K562 (cell line): ENCODE measurements around the gene ZBTB2. TPM values are rescaled to one million over a fixed set of nuclear protein-coding genes. Genes with fewer than 3 reads are reported as not detected.

Source experiments
- ATAC-seq: fragments of 200-7000 bp; cut with Tn5 transposase; 3 replicates; pipeline ENCODE4 v1.9.1; 2020; ENCODE audit warnings: moderate library complexity
- BruUV-seq: library from RNA; stranded (reverse); fragments of 400-500 nt; replicated peaks from 2 replicates; lab custom pipeline; 2021; lab: Mats Ljungman, UMichigan
- CTCF ChIA-PET: fragments of 300-600 bp; formaldehyde crosslinking; extraction: SDS; loops from one replicate; lab custom pipeline; 2021; ENCODE audit warnings: low intra/inter-chr PET ratio; lab: Yijun Ruan, JAX
- POLR2A ChIA-PET: fragments of 300-600, 350-650 bp; sonication (Branson Sonifier 250); formaldehyde crosslinking; extraction: SDS; loops from one replicate; lab custom pipeline; 2021; ENCODE audit warnings: antibody characterized with exemption, inconsistent platforms; lab: Yijun Ruan, JAX
- DNase-seq, 4 experiments: peaks; one replicate each; pipeline versions ENCODE4 v3.0.0 to v3.0.0-alpha.2; 2011 to 2018; ENCODE audit warnings: low spot score in 3 of 4, mixed read lengths in 3 of 4; ENCODE audit errors: extremely low read depth in 1 of 4
- FAIRE-seq: peaks from 2 replicates; lab custom pipeline; 2011; peaks lifted over from hg19 to GRCh38; lab: Jason Lieb, UNC
- H2AFZ ChIP-seq: 2 replicates; pipeline ENCODE4 v1.6.0; 2011; ENCODE audit warnings: low read depth, low read length, control low read depth, inconsistent platforms
- H3K27ac ChIP-seq: fragments of 200-600 bp; 3 replicates; pipeline ENCODE4 v1.8.0; 2011; ENCODE audit warnings: low read depth, mild to moderate bottlenecking, control low read depth, inconsistent platforms, low read length, moderate library complexity, mixed read lengths; ENCODE audit errors: extremely low read depth
- H3K27me3 ChIP-seq, 2 experiments: fragments of 300-600 bp in 1 of 2; 2 replicates in 1 of 2; 3 replicates in 1 of 2; pipeline versions ENCODE4 v1.6.0 to v1.8.0; 2011; ENCODE audit warnings: inconsistent platforms in 2 of 2, low read length in 2 of 2, mild to moderate bottlenecking in 1 of 2, mixed read lengths in 1 of 2, moderate library complexity in 1 of 2; ENCODE audit not compliant: control insufficient read depth in 2 of 2, insufficient read depth in 2 of 2
- H3K36me3 ChIP-seq: fragments of 300-600 bp; 3 replicates; pipeline ENCODE4 v1.8.0; 2011; ENCODE audit warnings: mild to moderate bottlenecking, low read length, inconsistent platforms; ENCODE audit not compliant: control insufficient read depth, insufficient read depth
- H3K4me1 ChIP-seq, 2 experiments: fragments of 200-600 bp in 1 of 2; replicated peaks in 1 of 2; 2 replicates in 1 of 2; 3 replicates in 1 of 2; pipeline versions ENCODE4 v1.5.1 to v1.8.0; 2011; ENCODE audit warnings: inconsistent platforms in 2 of 2, low read length in 2 of 2, mild to moderate bottlenecking in 1 of 2, mixed read lengths in 1 of 2, moderate library complexity in 1 of 2; ENCODE audit not compliant: control insufficient read depth in 2 of 2, insufficient read depth in 2 of 2
- H3K4me2 ChIP-seq: 2 replicates; pipeline ENCODE4 v1.6.1; 2011; ENCODE audit warnings: low read length, control low read depth, inconsistent platforms, mixed read lengths; ENCODE audit not compliant: insufficient read depth
- H3K4me3 ChIP-seq: fragments of 200-600 bp; sonication (generic), shearing (Covaris generic); 2 replicates; pipeline ENCODE4 v1.5.1; 2016; ENCODE audit warnings: control low read depth, inconsistent platforms
- H3K79me2 ChIP-seq: fragments of 200-600 bp; 3 replicates; pipeline ENCODE4 v1.8.0; 2011; ENCODE audit warnings: low read length, inconsistent platforms; ENCODE audit not compliant: control insufficient read depth, insufficient read depth
- H3K9ac ChIP-seq, 2 experiments: 2 replicates each; pipeline versions ENCODE4 v1.6.0 to v1.6.1; 2011; ENCODE audit warnings: low read depth in 2 of 2, low read length in 2 of 2, control low read depth in 1 of 2, inconsistent platforms in 1 of 2, mild to moderate bottlenecking in 1 of 2, mixed read lengths in 1 of 2; ENCODE audit not compliant: insufficient read depth in 1 of 2
- H3K9me1 ChIP-seq: one replicate; pipeline ENCODE4 v1.6.0; 2011; ENCODE audit warnings: inconsistent platforms, mild to moderate bottlenecking, low read length, moderate library complexity; ENCODE audit not compliant: control insufficient read depth, insufficient read depth
- H3K9me3 ChIP-seq: replicated peaks from 2 replicates; pipeline ENCODE4 v1.5.1; 2011; ENCODE audit warnings: low read depth, low read length, inconsistent platforms; ENCODE audit not compliant: control insufficient read depth, insufficient read depth
- H4K20me1 ChIP-seq: replicated peaks from 2 replicates; pipeline ENCODE4 v1.6.1; 2011; ENCODE audit warnings: low read length, inconsistent platforms, mixed read lengths; ENCODE audit not compliant: control insufficient read depth, insufficient read depth
- C11orf30 ChIP-seq: fragments of 450-650 bp; IDR thresholded peaks from 2 replicates; pipeline ENCODE4 v1.6.1; 2016; ENCODE audit warnings: low read depth, mild to moderate bottlenecking
- FIP1L1 ChIP-seq: fragments of 200-400 bp; formaldehyde crosslinking; IDR thresholded peaks from 2 replicates; pipeline ENCODE4 v1.6.1; 2018; ENCODE audit warnings: mild to moderate bottlenecking, low read depth, low read length; ENCODE audit not compliant: poor library complexity, severe bottlenecking
- KDM1A ChIP-seq, 2 experiments: fragments of 450-650 bp; IDR thresholded peaks; 2 replicates each; pipeline ENCODE4 v1.6.1; 2016; ENCODE audit warnings: mild to moderate bottlenecking in 2 of 2
- MAFG ChIP-seq: fragments of 450-650 bp; conservative IDR thresholded peaks from 2 replicates; pipeline ENCODE4 v1.6.1; 2016; ENCODE audit warnings: missing genetic modification characterization, missing compliant biosample characterization
- NR2F6 ChIP-seq: fragments of 450-650 bp; formaldehyde crosslinking; IDR thresholded peaks from 2 replicates; pipeline ENCODE4 v1.4.0; 2020; ENCODE audit warnings: mild to moderate bottlenecking
- PHTF2 ChIP-seq: fragments of 250-450 bp; sonication (Bioruptor Pico); IDR thresholded peaks from 2 replicates; pipeline ENCODE4 v1.5.0; 2021; ENCODE audit warnings: mild to moderate bottlenecking
- PTBP1 ChIP-seq: fragments of 200-400 bp; formaldehyde crosslinking; IDR thresholded peaks from 2 replicates; pipeline ENCODE4 v1.6.1; 2017; ENCODE audit warnings: low read depth, low read length
- SMAD1 ChIP-seq: fragments of 150-350 bp; IDR thresholded peaks from 2 replicates; pipeline ENCODE4 v1.6.1; 2014; ENCODE audit warnings: low read length, low read depth; ENCODE audit not compliant: partially characterized antibody
- ZNF316 ChIP-seq: fragments of 450-650 bp; IDR thresholded peaks from 2 replicates; pipeline ENCODE4 v1.6.1; 2016
- WGBS: fragments of 100-300 bp; shearing (Covaris generic); methylation state at CpG from one replicate; pipeline ENCODE4 v1.1.6; 2016; ENCODE audit warnings: low coverage, mixed read lengths; ENCODE audit not compliant: insufficient coverage; ENCODE audit errors: missing lambda C conversion rate; 5-methylcytosine and 5-hydroxymethylcytosine counted together
- in situ Hi-C: fragments of 300-500 bp; cut with MboI; formaldehyde crosslinking; loops from 4 replicates; pipeline ENCODE4 v1.15.0; 2018; ENCODE audit warnings: inconsistent platforms, mixed read lengths
- intact Hi-C: fragments of 100-400 bp; cut with micrococcal nuclease; formaldehyde crosslinking; loops from 2 replicates; pipeline ENCODE4 v1.14.2; 2022
- polyA plus RNA-seq, 8 experiments: library from polyadenylated mRNA; depleted of rRNA in 4 of 8; stranded (reverse) in 5 of 8; unstranded in 3 of 8; fragments of >200 nt; fragmentation: Nextera tagmentation in 2 of 8; fragmentation: Illumina TruSeq in 1 of 8; extraction: Ambion mirVana in 2 of 8; extraction: Trizol in 1 of 8; gene quantifications; 2 replicates each; pipeline versions ENCODE4 v1.2.1 to v1.2.3, GENCODE V29; 2011 to 2014; ENCODE audit warnings: inconsistent platforms in 1 of 8, missing spikeins in 1 of 8
- total RNA-seq, 7 experiments: library from RNA; depleted of rRNA in 6 of 7; stranded (reverse); fragments of >200 nt in 6 of 7; fragmentation: Illumina TruSeq in 2 of 7; extraction: Trizol in 2 of 7; gene quantifications; 2 replicates each; pipeline versions ENCODE4 v1.2.1 to v1.2.3, GENCODE V29; 2011 to 2021; ENCODE audit warnings: low replicate concordance in 1 of 7
- TF ChIP-seq, protein P1 (sequence below): fragments of 450-650 bp; IDR thresholded peaks from 2 replicates; pipeline ENCODE4 v1.6.1; 2016; ENCODE audit warnings: mild to moderate bottlenecking

ZBTB2 gene
- total and polyA plus RNA-seq, 9 of the 15 experiments (the other 6 are each of a cell fraction or from before 2014, with no cell fraction given) = 5.1 to 26.2 (median 16.4) TPM

DNA sequence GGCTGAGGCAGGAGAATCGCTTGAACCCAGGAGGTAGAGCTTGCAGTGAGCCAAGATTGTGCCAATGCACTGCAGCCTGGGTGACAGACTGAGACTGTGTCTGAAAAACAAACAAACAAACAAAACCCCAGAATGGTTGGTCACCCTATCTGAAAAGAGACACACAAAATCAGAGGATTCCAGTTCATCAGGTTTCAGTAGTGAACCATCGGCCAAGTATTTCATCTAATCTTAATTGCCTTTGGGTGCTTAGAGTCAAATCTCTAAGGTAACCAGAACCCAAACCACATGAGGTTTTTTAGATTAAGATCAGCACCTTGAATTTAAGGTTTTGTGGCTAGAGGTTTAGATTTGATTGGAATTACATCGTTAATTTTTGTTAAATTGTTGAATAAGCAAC is 8.3 kb upstream of the ZBTB2 start:
- H3K4me1 ChIP-seq = peaks cover 0 to 5% of the 10 kb centered on the region in 2 experiments; a peak in 1 of 5 replicates
- FAIRE-seq (no peak), DNase-seq (no peak), ATAC-seq (no peak)
- in situ Hi-C loops = loop anchor here (25.0 kb wide), 1 partner anchor 1588 kb away; the partner anchor contains the start of gene FBXO5
- H3K27me3 ChIP-seq = no peaks in the 10 kb centered on the region
- H3K9ac ChIP-seq = no peak overlapping the region
- CTCF ChIA-PET = no interaction called here
- no peaks in the 10 kb centered on the region for H3K9me3 ChIP-seq
- H3K9me1 ChIP-seq = peaks cover 5% of the 10 kb centered on the region
- H3K27ac ChIP-seq = no peak overlapping the region
- intact Hi-C loops = no loop called here
- no peaks in the 10 kb centered on the region; the same call in 1 of the 2 replicates for H4K20me1 ChIP-seq
- WGBS = 46% methylated on average over 3 of the region's 3 CpGs
- TF ChIP-seq ZNF316 (peak; percentile 40; the same call in 1 of the 2 replicates), PTBP1 (no peak), KDM1A (IDR thresholded peaks at IDR 0.05) (peak; percentile 56 to 65; a peak in 3 of 4 replicates)
- POLR2A ChIA-PET = interaction anchor here (0.6 to 1.4 kb wide), 3 partner anchors 10 to 52 kb away, joined by 3 to 9 read pairs (median 3); no protein-coding TSS in a partner anchor
- no peak overlapping the region for H3K4me2 ChIP-seq
- no peak overlapping the region for H3K4me3 ChIP-seq
- peaks cover 90% of the 10 kb centered on the region for H3K79me2 ChIP-seq
- H2AFZ ChIP-seq = no peak overlapping the region
- H3K36me3 ChIP-seq = peaks cover 72% of the 10 kb centered on the region
- no TSS peak for BruUV-seq

DNA sequence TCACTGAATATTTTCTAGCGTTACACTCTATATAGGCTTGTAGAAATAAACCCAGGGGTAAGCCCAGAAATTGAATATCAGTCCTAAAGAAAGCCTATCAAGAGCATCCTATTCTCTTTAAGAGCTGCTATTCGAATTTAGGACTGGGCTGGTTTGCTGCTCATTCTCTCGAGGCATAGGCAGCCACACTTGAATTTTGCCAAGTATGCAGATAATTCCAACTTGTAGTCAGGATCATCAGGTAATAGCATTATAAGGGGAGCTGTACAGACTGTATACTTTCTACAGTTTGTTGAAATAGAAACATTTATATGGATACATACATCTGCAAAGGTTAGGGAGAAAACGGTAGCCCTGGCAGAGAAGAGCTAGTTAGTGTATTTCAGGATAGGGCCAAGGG is 2.1 kb upstream of the ZBTB2 start:
- peaks cover 15% of the 10 kb centered on the region; the same call in 1 of the 2 replicates for H4K20me1 ChIP-seq
- intact Hi-C loops = loop anchor here (5.0 kb wide), 2 partner anchors 1589 to 1609 kb away; partner anchors contain the start of genes FBXO5 and MTRF1L
- H3K9ac ChIP-seq = peak overlapping the region in 1 of 2 experiments; percentile 70; a peak in 3 of 4 replicates
- H3K4me2 ChIP-seq = no peak overlapping the region
- CTCF ChIA-PET = no interaction called here
- no peaks in the 10 kb centered on the region for H3K27me3 ChIP-seq
- DNase-seq = no peak
- H3K4me1 ChIP-seq = peaks cover 10 to 22% of the 10 kb centered on the region in 2 experiments; a peak in 4 of 5 replicates
- H3K4me3 ChIP-seq = no peak overlapping the region; the same call in 1 of the 2 replicates
- H3K79me2 ChIP-seq = peaks cover 86% of the 10 kb centered on the region
- BruUV-seq = no TSS peak
- FAIRE-seq = no peak
- peak overlapping the region; percentile 6; the same call in 1 of the 3 replicates for H3K27ac ChIP-seq
- H3K36me3 ChIP-seq = peaks cover 48% of the 10 kb centered on the region
- ATAC-seq = no peak
- H2AFZ ChIP-seq = no peak overlapping the region
- H3K9me1 ChIP-seq = no peaks in the 10 kb centered on the region
- 81% methylated on average over 4 of the region's 4 CpGs for WGBS
- H3K9me3 ChIP-seq = no peaks in the 10 kb centered on the region
- POLR2A ChIA-PET = interaction anchor here (1.0 to 1.2 kb wide), 2 partner anchors 14 to 20 kb away, joined by 4 to 6 read pairs; no protein-coding TSS in a partner anchor
- in situ Hi-C loops = no loop called here
- TF ChIP-seq FIP1L1 (no peak), SMAD1 (no peak), PHTF2 (no peak), MAFG (tag) (0 out of 2 replicates have a peak, but pooled peaks have one; percentile 13), C11orf30 (peak; percentile 36; the same call in 1 of the 2 replicates), NR2F6 (CRISPR knock-in tag) (no peak), ZNF316 (peak; percentile 71; the same call in 1 of the 2 replicates)
- TF ChIP-seq, protein P1, sequence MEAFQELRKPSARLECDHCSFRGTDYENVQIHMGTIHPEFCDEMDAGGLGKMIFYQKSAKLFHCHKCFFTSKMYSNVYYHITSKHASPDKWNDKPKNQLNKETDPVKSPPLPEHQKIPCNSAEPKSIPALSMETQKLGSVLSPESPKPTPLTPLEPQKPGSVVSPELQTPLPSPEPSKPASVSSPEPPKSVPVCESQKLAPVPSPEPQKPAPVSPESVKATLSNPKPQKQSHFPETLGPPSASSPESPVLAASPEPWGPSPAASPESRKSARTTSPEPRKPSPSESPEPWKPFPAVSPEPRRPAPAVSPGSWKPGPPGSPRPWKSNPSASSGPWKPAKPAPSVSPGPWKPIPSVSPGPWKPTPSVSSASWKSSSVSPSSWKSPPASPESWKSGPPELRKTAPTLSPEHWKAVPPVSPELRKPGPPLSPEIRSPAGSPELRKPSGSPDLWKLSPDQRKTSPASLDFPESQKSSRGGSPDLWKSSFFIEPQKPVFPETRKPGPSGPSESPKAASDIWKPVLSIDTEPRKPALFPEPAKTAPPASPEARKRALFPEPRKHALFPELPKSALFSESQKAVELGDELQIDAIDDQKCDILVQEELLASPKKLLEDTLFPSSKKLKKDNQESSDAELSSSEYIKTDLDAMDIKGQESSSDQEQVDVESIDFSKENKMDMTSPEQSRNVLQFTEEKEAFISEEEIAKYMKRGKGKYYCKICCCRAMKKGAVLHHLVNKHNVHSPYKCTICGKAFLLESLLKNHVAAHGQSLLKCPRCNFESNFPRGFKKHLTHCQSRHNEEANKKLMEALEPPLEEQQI = no peak
